ENCODE measurements around the gene ANKRD7.

The ANKRD7 gene, protein sequence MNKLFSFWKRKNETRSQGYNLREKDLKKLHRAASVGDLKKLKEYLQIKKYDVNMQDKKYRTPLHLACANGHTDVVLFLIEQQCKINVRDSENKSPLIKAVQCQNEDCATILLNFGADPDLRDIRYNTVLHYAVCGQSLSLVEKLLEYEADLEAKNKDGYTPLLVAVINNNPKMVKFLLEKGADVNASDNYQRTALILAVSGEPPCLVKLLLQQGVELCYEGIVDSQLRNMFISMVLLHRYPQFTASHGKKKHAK
- long read RNA-seq, donor 1, result 0 reads
- long read RNA-seq, donor 2, result 0 reads
- long read RNA-seq, donor 3, result 0 reads
- long read RNA-seq, donor 4, result 0 reads
- long read RNA-seq, donor 5, result 0 reads
- long read RNA-seq, donor 6, result 0 reads
- long read RNA-seq, donor 7, result 0 reads
- long read RNA-seq, donor 8, result 0 reads

DNA sequence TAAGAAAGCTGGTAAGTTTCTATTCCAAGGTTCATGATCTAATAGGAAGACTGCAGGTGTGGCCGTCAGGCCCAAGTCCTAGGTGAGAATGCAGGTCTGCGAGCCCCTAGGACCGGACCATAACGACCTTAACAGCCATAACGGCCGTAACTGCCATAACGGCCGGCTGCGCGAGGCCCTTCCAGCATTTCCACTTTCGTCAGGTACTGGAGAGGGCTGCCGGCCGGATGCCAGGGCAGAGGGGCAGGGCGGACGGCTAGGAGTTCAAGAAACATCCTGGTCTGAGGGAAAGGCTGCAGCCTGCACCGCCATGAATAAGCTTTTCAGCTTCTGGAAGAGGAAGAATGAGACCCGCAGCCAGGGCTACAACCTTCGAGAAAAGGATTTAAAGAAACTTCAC is at the start of gene ANKRD7:
TSS of gene ANKRD7 (plus strand) at position 184 of the 400 bp plus-strand sequence. CDS start at position 311, 127 bp downstream.
- no peak for DNase-seq

DNA sequence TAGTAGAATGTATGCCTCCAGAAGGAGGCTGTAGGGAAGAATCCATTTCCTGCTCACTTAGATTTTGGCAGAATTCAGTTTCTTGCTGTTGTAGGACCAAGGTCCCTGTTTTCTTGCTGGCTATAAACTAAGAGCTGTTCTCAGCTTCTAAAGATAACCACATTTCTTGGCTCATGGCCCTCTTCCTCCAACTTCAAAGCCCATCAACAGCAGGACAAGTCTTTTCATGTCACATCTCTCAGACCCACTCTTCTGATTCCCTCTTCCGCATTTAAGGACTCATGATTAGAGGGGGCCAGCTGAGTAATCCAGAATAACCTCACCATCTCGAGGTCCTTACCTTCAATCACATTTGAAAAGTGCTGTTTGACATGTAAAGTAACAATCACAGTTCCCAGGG is 48.8 kb upstream of the ANKRD7 start:
- no peak for DNase-seq

DNA sequence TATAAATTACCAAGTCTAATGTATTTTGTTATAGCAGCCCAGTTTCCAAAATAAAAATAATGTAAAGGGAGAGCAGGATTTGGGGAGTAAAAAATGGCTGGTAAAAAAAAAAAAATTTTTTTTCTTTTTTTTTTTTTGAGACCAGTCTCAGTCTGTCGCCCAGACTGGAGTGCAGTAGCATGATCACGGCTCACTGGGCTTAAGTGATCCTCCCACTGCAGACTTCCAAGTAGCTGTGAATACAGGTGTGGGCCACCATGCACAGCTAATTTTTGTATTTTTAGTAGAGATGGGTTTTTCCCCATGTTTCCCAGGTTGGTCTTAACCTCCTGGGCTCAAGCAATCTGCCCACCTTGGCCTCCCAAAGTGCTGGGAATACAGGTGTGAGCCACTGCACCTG is 45.3 kb upstream of the ANKRD7 start:
- DNase-seq, result no peak

GRCh38 chr7:118182593-118183427 is 41.7 kb upstream of the ANKRD7 start:
- DNase-seq, result peak; percentile 13

DNA sequence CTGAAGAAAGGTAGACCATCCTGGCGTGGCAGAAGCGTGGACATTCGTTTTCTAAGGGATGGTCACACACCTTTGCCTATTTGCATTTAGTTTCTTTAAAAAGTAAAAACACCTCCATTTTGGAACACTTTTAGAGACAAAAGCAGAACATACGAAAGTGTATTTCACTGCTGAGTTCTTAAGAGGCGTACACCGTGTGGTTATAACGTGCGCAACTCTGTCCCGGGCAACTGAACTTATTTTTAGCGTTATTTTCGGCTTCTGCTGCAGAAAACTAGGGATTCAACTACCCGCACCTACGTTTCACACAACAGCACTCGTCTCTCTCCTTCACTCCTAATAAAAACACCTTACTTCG is 41.1 kb upstream of the ANKRD7 start:
- DNase-seq, result no peak

DNA sequence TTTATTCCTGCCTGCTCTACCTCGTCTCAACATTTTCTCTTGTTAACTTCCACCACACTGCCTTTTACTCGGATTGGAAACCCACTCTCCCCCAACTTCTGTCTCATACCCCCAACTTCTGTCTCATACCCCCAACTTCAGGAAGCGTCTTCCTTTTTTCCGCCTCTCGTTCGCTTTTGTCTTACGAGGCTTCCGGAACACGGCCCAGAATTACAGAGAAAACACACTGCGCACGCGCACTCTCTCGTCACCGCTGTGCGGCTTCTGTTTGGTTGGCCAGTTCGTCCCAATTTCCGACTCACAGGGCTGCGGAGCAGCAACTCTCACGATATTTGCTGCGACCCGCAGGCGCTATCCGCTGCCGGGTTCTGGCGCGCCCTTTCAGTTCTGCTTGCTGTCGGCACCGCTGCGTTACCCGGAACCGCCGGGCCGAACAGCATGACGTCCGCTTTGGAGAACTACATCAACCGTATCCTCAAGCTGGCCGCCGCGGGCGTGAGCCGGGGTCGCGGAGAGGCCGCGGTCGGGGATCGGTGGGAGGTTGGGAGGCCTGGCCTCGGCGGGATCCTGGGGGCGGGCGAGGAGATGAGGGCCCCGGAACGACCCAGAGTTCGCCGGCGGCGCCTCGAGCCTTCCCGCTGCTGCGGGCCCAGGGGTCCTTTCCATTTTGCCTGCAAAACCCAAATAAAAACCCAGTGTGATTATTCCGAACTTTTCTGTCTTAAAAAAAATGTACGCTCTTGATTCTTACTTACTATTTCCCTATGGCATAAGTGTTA is 40.5 kb upstream of the ANKRD7 start, which contains the start of gene LSM8:
TSS of gene LSM8 (plus strand) at position 379 of the 779 bp plus-strand sequence. CDS start at position 439, 60 bp downstream.
- DNase-seq, result peak; percentile 96

DNA sequence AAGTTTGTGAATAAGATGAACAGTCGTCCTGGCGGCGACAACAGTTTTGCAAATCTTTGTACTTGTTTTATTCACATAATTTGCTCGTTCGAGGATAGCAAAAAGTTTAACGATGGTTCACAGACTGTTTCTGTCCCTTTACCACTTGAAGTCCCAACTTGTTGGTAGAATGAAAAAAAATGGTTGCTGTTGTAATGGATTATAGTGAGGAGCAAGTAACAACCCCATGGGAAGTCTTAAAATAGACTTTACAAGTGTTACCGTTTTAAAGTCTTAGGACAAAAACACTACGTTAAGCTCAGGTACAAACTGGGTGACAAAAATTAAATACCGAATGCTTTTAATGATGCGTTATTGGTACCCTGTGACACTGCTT is 40.0 kb upstream of the ANKRD7 start:
- no peak for DNase-seq

GRCh38 chr7:118185163-118185860 is 39.2 kb upstream of the ANKRD7 start:
- DNase-seq, result no peak

GRCh38 chr7:118186501-118186900 is 38.0 kb upstream of the ANKRD7 start:
- DNase-seq, result no peak

DNA sequence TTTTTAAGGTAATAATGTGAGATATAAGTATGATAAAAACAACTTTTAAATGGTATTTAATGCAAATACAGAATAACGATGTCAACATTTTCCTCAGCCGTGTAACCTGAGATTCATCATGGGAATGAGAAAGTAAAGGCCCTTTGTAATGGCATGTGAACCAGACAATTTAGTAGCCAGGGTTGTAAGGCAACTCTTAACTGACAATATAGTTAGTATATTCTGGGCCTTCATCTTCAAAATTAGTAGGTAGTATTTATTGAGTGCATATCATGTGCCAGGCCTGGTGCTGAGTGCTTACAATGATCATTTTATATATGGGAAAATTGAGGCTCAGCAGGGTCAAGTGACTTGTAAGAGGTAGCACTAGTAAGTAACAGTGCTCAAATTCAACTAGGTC is 29.9 kb upstream of the ANKRD7 start:
- DNase-seq, result no peak

DNA sequence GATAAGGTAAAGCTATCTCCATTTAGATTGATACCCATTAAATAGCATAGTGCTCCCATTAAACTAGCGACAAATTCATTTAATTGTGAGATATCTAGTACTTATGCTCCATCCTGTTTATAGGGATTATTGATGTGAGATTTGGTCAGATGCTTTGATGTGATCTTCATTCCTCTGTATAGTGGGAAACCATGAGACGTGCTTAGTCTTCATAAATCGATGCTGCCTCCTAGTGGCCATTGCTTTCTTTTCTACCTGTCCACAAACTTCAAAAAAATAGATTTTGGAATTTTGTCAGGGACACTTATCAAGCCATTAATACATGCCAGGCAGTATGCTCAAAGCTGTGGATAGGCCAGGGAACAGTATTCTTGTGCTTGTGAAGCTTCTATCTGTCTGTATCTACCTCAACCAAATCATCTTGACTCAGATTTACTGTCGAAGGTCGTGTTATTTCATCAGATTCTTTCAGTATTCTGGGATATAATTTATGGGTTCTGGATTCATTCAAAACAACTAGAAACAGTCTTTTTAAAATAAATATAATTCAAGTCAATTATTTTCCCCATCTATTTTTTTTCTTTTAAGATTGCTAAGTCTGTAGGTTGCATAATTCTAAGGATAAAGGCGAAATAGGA is 28.5 kb upstream of the ANKRD7 start:
- DNase-seq, result peak; percentile 15

DNA sequence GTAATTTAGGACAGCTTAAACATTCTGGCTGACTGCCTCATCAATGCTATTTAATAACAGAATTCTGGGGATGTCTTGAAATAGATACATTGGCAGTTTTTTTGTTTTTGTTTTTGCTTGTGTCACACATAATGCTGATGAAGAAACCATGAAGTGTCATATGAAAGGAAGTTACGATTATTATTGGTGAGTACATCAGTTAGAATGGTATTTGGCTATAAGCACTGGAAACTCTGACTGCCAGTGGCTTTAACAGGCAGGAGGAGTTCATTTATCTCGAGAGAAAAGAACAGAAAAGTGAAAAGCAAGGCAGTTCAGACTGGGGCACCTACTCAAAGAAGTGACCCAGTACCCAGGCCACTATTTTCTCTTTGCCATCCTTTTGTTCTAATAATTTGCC is 22.4 kb upstream of the ANKRD7 start:
- no peak for DNase-seq

DNA sequence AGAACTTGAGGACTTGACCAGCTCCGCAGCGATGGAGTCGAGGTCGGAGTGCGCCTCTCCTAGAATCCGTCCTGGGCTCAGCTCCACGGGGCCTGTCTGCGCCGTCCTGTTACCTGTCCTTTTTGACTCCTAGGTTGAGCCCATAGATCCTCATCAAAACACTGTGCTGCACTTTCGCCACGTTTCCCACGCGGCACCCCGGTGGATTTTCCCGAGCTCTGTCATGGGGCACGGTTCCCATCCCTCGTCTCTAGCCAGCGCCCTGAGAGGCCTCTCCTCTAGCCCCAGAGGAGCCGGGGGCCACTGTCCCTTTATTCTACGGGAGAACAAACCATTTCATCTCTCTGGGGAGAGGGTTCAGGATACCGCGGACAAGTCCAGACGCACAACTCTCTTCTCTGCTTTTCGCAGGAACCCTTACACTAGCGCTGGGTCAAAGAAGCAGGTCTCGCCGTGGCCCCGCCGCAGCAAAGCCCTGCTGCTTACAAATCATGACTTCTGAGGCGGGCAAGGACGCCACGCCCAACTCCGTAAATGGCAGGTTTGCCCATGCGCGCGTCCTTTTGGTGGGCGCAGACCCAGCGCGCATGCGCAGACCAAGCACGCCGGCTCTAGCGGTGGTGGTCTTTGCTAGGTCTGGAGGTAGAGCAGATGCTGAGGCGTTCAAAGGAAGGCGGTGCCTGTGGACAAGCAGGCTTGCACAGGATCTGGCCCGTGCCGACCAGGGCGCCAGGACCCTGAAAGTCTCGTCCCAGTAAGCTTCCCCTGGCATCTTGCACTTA is 10.3 kb upstream of the ANKRD7 start:
- peak; percentile 87 for DNase-seq

- DNase-seq, result no peak
Measured at GRCh38 chr7:118214833-118215182, 9.7 kb upstream of the ANKRD7 start.

- DNase-seq, result no peak
Measured at GRCh38 chr7:118217210-118217619, 7.3 kb upstream of the ANKRD7 start.

DNA sequence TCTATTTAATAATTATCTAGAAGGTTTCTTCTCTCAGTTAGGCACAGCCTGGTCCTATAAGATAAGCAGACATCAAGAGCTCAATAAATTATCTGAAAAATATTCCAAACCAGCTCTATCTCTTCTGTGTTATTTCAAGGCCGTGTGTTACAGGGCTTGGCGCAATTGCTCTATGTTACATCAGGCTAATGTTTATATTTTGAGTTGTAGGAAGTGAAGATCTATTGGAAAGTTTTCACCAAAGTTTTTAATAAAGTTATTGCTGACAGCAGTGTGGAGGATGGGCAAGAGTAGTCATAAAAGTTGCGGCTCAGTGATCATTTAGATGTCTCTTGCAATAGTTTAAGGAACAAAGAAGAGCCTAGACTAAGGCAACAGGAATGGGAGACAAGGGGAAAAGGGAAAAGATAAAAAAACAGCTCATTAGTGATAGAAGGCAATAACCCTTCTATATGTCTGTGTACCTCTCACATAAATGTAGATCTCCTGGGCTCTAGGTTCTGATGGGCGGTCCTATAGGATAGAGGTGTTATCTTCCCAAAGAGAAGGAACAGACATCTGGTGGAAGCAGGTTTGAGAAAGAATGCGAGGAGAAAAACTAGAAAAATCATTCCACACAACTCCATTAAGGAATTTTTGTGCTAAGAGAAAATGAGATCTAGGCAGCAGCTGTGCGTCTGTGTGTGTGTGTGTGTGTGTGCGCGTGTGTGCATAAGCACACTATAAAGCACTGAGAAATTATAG is 5.9 kb upstream of the ANKRD7 start:
- DNase-seq, result no peak

DNA sequence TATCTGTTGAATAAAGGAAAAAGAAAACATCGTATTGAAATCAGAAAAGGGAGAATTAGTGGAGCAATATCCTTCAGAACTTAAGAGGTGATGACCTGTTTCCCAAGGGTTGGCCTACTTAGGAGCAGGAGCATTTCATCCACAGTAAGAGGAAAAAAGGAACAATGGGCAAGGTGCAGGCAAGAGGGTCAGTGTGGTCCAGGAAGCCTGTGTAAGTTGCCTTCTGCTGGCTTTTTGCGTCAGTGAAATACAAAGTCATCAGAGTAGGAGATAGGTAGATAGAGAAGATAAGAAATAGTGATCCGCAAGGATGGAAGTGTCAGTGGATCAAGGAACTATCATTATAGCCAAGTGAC is 5.4 kb upstream of the ANKRD7 start:
- no peak for DNase-seq

DNA sequence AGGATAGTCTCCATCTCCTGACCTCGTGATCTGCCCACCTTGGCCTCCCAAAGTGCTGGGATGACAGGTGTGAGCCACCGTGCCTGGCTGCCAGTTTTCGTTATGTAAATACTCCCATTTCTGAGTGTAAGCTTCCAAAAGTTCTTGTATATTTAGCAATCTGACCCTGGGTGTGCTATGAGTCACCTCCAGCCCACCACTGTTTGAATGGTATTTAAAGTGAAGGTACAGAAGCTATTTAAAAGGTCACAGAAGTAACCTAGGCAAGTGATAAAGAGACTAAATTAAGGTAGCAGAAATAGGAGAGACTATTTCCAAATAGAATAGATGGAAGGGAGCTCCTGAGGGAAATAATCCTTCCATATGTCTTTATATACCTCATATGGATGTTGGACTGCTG is 3.9 kb upstream of the ANKRD7 start:
- DNase-seq, result no peak

GRCh38 chr7:118222591-118222990 is 1.9 kb upstream of the ANKRD7 start:
- no peak for DNase-seq

- no peak for DNase-seq
Measured at GRCh38 chr7:118232837-118233236, 8.3 kb downstream of the ANKRD7 start.

All from right kidney (tissue), 9 donors.